ENCODE data around the gene LRMDA. TPM values are rescaled to one million over a fixed set of nuclear protein-coding genes. Genes with fewer than 3 reads are reported as not detected.
A peak's percentile ranks its signal among the peaks of the same experiment; 100 is the strongest.

The LRMDA gene
- total and polyA plus RNA-seq, 2 of the 13 experiments (the other 11 are each of a cell fraction or from before 2014, with no cell fraction given) = 13.4 to 22.0 TPM

- peak; percentile 43; the same call in 1 of the 2 replicates for TF ChIP-seq NFYB (CRISPR knock-in tag; IDR thresholded peaks at IDR 0.05)
- TF ChIP-seq ZNF280D (CRISPR knock-in tag; IDR thresholded peaks at IDR 0.05) = 0 out of 2 replicates have a peak, but pooled peaks have one; percentile 28
- no peak for TF ChIP-seq SNAI1 (CRISPR knock-in tag; IDR thresholded peaks at IDR 0.05; ENCODE audit: borderline replicate concordance)
- TF ChIP-seq ZNF800 (CRISPR knock-in tag; IDR thresholded peaks at IDR 0.05) = no peak
- no peak for TF ChIP-seq ZBTB37 (CRISPR knock-in tag; IDR thresholded peaks at IDR 0.05)
- no peak for TF ChIP-seq CEBPG (CRISPR knock-in tag; IDR thresholded peaks at IDR 0.05)
- no peak for TF ChIP-seq CENPBD1 (CRISPR knock-in tag; IDR thresholded peaks at IDR 0.05; ENCODE audit: borderline replicate concordance, low read depth)
- TF ChIP-seq RFX1 (IDR thresholded peaks at IDR 0.05) = no peak
- no peak for TF ChIP-seq RNF219 (CRISPR knock-in tag; IDR thresholded peaks at IDR 0.05)
- peak; percentile 85 for TF ChIP-seq ZNF143 (CRISPR knock-in tag; IDR thresholded peaks at IDR 0.05)
- TF ChIP-seq FOXP4 (CRISPR knock-in tag; IDR thresholded peaks at IDR 0.05) = no peak
- no peak for TF ChIP-seq KDM6A (CRISPR knock-in tag; IDR thresholded peaks at IDR 0.05; ENCODE audit: low read depth)
- TF ChIP-seq SOX5 (CRISPR knock-in tag; IDR thresholded peaks at IDR 0.05; ENCODE audit: borderline replicate concordance) = no peak
- TF ChIP-seq THAP11 (CRISPR knock-in tag; IDR thresholded peaks at IDR 0.05) = peak; percentile 95
- TF ChIP-seq YEATS4 (CRISPR knock-in tag; IDR thresholded peaks at IDR 0.05; ENCODE audit: borderline replicate concordance) = no peak
- TF ChIP-seq ZNF20 (CRISPR knock-in tag; IDR thresholded peaks at IDR 0.05) = no peak
- TF ChIP-seq ZNF503 (CRISPR knock-in tag; IDR thresholded peaks at IDR 0.05) = no peak
- no peak for TF ChIP-seq MBD4 (IDR thresholded peaks at IDR 0.05; ENCODE audit: borderline replicate concordance, low read length)
Observed at GRCh38 chr10:75956624-75957023, 525.2 kb downstream of the LRMDA start (continued).

Data from HepG2 (cell line).